Activated naive CD4-positive, alpha-beta T cell treated with anti-CD3 and anti-CD28 coated beads for 36 hours (primary cell): ENCODE measurements around the gene ALOX5. TPM values are rescaled to one million over a fixed set of nuclear protein-coding genes. Genes with fewer than 3 reads are reported as not detected.
"Not testable (repeated sequence)": the region's sequence is repeated elsewhere in the genome, so short reads cannot be mapped to it uniquely, and the experiment has no call there.

Source experiments
- CTCF ChIA-PET: fragments of 350-600 bp; sonication (Branson Sonifier 250); formaldehyde crosslinking; loops from one replicate; lab custom pipeline; 2021; ENCODE audit warnings: antibody characterized with exemption; lab: Charles Lee
- DNase-seq: peaks from one replicate; pipeline ENCODE4 v3.0.0-alpha.2; 2020
- H3K27ac Mint-ChIP-seq: one replicate; pipeline ENCODE4 v1.8.0; 2021; ENCODE audit warnings: mild to moderate bottlenecking, mixed read lengths
- H3K27me3 Mint-ChIP-seq: one replicate; pipeline ENCODE4 v1.8.0; 2021; ENCODE audit warnings: low read depth, mixed read lengths
- H3K36me3 Mint-ChIP-seq: one replicate; pipeline ENCODE4 v1.8.0; 2021; ENCODE audit warnings: low read depth, mixed read lengths
- H3K4me1 Mint-ChIP-seq: one replicate; pipeline ENCODE4 v1.8.0; 2021; ENCODE audit warnings: low read depth, mixed read lengths
- H3K4me3 Mint-ChIP-seq: one replicate; pipeline ENCODE4 v1.8.0; 2021; ENCODE audit warnings: mild to moderate bottlenecking, moderate library complexity, mixed read lengths
- H3K9me3 Mint-ChIP-seq: one replicate; pipeline ENCODE4 v1.8.0; 2021; ENCODE audit warnings: mixed read lengths
- intact Hi-C: fragments of 100-400 bp; cut with micrococcal nuclease; formaldehyde crosslinking; loops from one replicate; pipeline ENCODE4 v1.15.1; 2023
- total RNA-seq, 2 experiments: library from RNA; stranded (reverse); gene quantifications; one replicate each; pipeline ENCODE4 v1.2.3, GENCODE V29; 2021

The ALOX5 gene
- total RNA-seq, 2 experiments from 2014 or later: 0.14 to 0.17 TPM

- intact Hi-C loops: loop anchor here (10.0 kb wide), 2 partner anchors 56 to 406 kb away; partner anchors contain the start of gene ZNF22
- no peaks in the 10 kb centered on the region for H3K9me3 Mint-ChIP-seq
- CTCF ChIA-PET: no interaction called here
- peaks cover 10% of the 10 kb centered on the region for H3K27me3 Mint-ChIP-seq
- no peak overlapping the region for H3K27ac Mint-ChIP-seq
- H3K4me3 Mint-ChIP-seq: no peak overlapping the region
- DNase-seq: no peak
- H3K4me1 Mint-ChIP-seq: no peaks in the 10 kb centered on the region
- H3K36me3 Mint-ChIP-seq: no peaks in the 10 kb centered on the region
Measured at GRCh38 chr10:45410807-45411606, 37.0 kb downstream of the ALOX5 start.

- DNase-seq: no peak
- Mint-ChIP-seq H3K4me3 (no peak overlapping the region), H3K9me3 (no peaks in the 10 kb centered on the region), H3K27me3 (peaks cover 10% of the 10 kb centered on the region), H3K4me1 (no peaks in the 10 kb centered on the region), H3K36me3 (no peaks in the 10 kb centered on the region), H3K27ac (no peak overlapping the region)
- intact Hi-C loops: loop anchor here (10.0 kb wide), 2 partner anchors 57 to 407 kb away; partner anchors contain the start of gene ZNF22
- CTCF ChIA-PET: no interaction called here
Measured at GRCh38 chr10:45411607-45411940, 37.6 kb downstream of the ALOX5 start.

- CTCF ChIA-PET: interaction anchor here (1.3 kb wide), 1 partner anchor 180 kb away, joined by 4 read pairs; no protein-coding TSS in a partner anchor
- not testable (repeated sequence) for H3K36me3 Mint-ChIP-seq, DNase-seq, H3K4me3 Mint-ChIP-seq, H3K27me3 Mint-ChIP-seq, H3K9me3 Mint-ChIP-seq, H3K27ac Mint-ChIP-seq
- intact Hi-C loops: loop anchor here (5.0 to 10.0 kb wide), 3 partner anchors 43 to 410 kb away; partner anchors contain the start of genes ALOX5 and ZNF22
- peaks cover 19% of the 10 kb centered on the region for H3K4me1 Mint-ChIP-seq
Measured at GRCh38 chr10:45415062-45415461, 41.0 kb downstream of the ALOX5 start.

GRCh38 chr10:45416603-45417002 lies 42.6 kb downstream of the ALOX5 start:
- intact Hi-C loops: loop anchor here (5.0 to 10.0 kb wide), 3 partner anchors 44 to 412 kb away; partner anchors contain the start of genes ALOX5 and ZNF22
- Mint-ChIP-seq H3K4me3 (no peak overlapping the region), H3K9me3 (no peaks in the 10 kb centered on the region), H3K27me3 (no peaks in the 10 kb centered on the region), H3K36me3 (no peaks in the 10 kb centered on the region), H3K4me1 (peaks cover 34% of the 10 kb centered on the region), H3K27ac (no peak overlapping the region)
- CTCF ChIA-PET: interaction anchor here (1.3 kb wide), 1 partner anchor 182 kb away, joined by 4 read pairs; no protein-coding TSS in a partner anchor
- DNase-seq: no peak

- intact Hi-C loops: loop anchor here (5.0 to 10.0 kb wide), 3 partner anchors 45 to 413 kb away; partner anchors contain the start of genes ALOX5 and ZNF22
- Mint-ChIP-seq H3K36me3 (no peaks in the 10 kb centered on the region), H3K4me3 (no peak overlapping the region), H3K27me3 (no peaks in the 10 kb centered on the region), H3K27ac (no peak overlapping the region), H3K9me3 (no peaks in the 10 kb centered on the region), H3K4me1 (peaks cover 36% of the 10 kb centered on the region)
- DNase-seq: no peak
- CTCF ChIA-PET: interaction anchor here (1.2 kb wide), 1 partner anchor 167 kb away, joined by 3 read pairs; no protein-coding TSS in a partner anchor
Measured at GRCh38 chr10:45417746-45418145, 43.7 kb downstream of the ALOX5 start.

- Mint-ChIP-seq H3K4me3 (peak overlapping the region; percentile 86), H3K9me3 (no peaks in the 10 kb centered on the region), H3K27me3 (no peaks in the 10 kb centered on the region), H3K27ac (peak overlapping the region; percentile 77), H3K4me1 (peaks cover 36% of the 10 kb centered on the region), H3K36me3 (no peaks in the 10 kb centered on the region)
- intact Hi-C loops: loop anchor here (5.0 to 10.0 kb wide), 3 partner anchors 46 to 414 kb away; partner anchors contain the start of genes ALOX5 and ZNF22
- no peak for DNase-seq
- CTCF ChIA-PET: interaction anchor here (1.2 kb wide), 1 partner anchor 168 kb away, joined by 3 read pairs; no protein-coding TSS in a partner anchor
Measured at GRCh38 chr10:45418417-45418848, 44.4 kb downstream of the ALOX5 start.

GRCh38 chr10:45418849-45419675 lies 45.0 kb downstream of the ALOX5 start:
- CTCF ChIA-PET: no interaction called here
- Mint-ChIP-seq H3K4me1 (peaks cover 36% of the 10 kb centered on the region), H3K27ac (peak overlapping the region; percentile 77), H3K9me3 (no peaks in the 10 kb centered on the region), H3K27me3 (no peaks in the 10 kb centered on the region), H3K4me3 (peak overlapping the region; percentile 86), H3K36me3 (no peaks in the 10 kb centered on the region)
- intact Hi-C loops: loop anchor here (5.0 to 10.0 kb wide), 3 partner anchors 47 to 414 kb away; partner anchors contain the start of genes ALOX5 and ZNF22
- DNase-seq: peak; percentile 49

GRCh38 chr10:45419676-45420025 lies 45.6 kb downstream of the ALOX5 start:
- Mint-ChIP-seq H3K4me3 (peak overlapping the region; percentile 86), H3K4me1 (peaks cover 36% of the 10 kb centered on the region), H3K27ac (peak overlapping the region; percentile 77), H3K36me3 (no peaks in the 10 kb centered on the region), H3K9me3 (no peaks in the 10 kb centered on the region), H3K27me3 (no peaks in the 10 kb centered on the region)
- intact Hi-C loops: loop anchor here (5.0 to 10.0 kb wide), 6 partner anchors 47 to 603 kb away; partner anchors contain the start of genes ALOX5, ZFAND4 and ZNF22
- DNase-seq: no peak
- CTCF ChIA-PET: interaction anchor here (0.9 kb wide), 1 partner anchor 33 kb away, joined by 3 read pairs; no protein-coding TSS in a partner anchor

- CTCF ChIA-PET: interaction anchor here (0.9 kb wide), 1 partner anchor 32 kb away, joined by 3 read pairs; no protein-coding TSS in a partner anchor
- DNase-seq: peak; percentile 68
- Mint-ChIP-seq H3K27me3 (no peaks in the 10 kb centered on the region), H3K9me3 (no peaks in the 10 kb centered on the region), H3K36me3 (no peaks in the 10 kb centered on the region), H3K4me3 (peak overlapping the region; percentile 86), H3K27ac (peak overlapping the region; percentile 4), H3K4me1 (peaks cover 36% of the 10 kb centered on the region)
- intact Hi-C loops: loop anchor here (5.0 kb wide), 3 partner anchors 162 to 602 kb away; partner anchors contain the start of gene ZFAND4
Measured at GRCh38 chr10:45420453-45421192, 46.6 kb downstream of the ALOX5 start.

GRCh38 chr10:45421221-45422097 lies 47.4 kb downstream of the ALOX5 start:
- H3K4me1 Mint-ChIP-seq: peaks cover 39% of the 10 kb centered on the region
- no peaks in the 10 kb centered on the region for H3K27me3 Mint-ChIP-seq
- no peaks in the 10 kb centered on the region for H3K36me3 Mint-ChIP-seq
- H3K9me3 Mint-ChIP-seq: no peaks in the 10 kb centered on the region
- H3K27ac Mint-ChIP-seq: peak overlapping the region; percentile 48
- DNase-seq: peak; percentile 18
- CTCF ChIA-PET: interaction anchor here (1.3 kb wide), 1 partner anchor 171 kb away, joined by 3 read pairs; no protein-coding TSS in a partner anchor
- intact Hi-C loops: loop anchor here (5.0 kb wide), 3 partner anchors 161 to 601 kb away; partner anchors contain the start of gene ZFAND4
- H3K4me3 Mint-ChIP-seq: no peak overlapping the region
